GM12878 (cell line): ENCODE measurements around the gene COL15A1. TPM values are rescaled to one million over a fixed set of nuclear protein-coding genes. Genes with fewer than 3 reads are reported as not detected.

ENCODE experiments used
- ATAC-seq: fragments of 200-7000 bp; cut with Tn5 transposase; 3 replicates; pipeline ENCODE4 v1.9.1; 2020; ENCODE audit warnings: mild to moderate bottlenecking, moderate library complexity
- BruUV-seq: library from RNA; stranded (reverse); fragments of 400-500 nt; replicated peaks from 2 replicates; lab custom pipeline; 2021; lab: Mats Ljungman, UMichigan
- CTCF ChIA-PET: fragments of 300-600 bp; sonication (Branson Sonifier 250); formaldehyde crosslinking; extraction: SDS; loops from one replicate; lab custom pipeline; 2021; ENCODE audit warnings: inconsistent platforms; lab: Yijun Ruan, JAX
- POLR2A ChIA-PET: fragments of 350-600 bp; formaldehyde crosslinking; extraction: SDS; loops from one replicate; lab custom pipeline; 2021; ENCODE audit warnings: inconsistent platforms; lab: Charles Lee
- RAD21 ChIA-PET: fragments of 300-600 bp; sonication (Branson Sonifier 250); formaldehyde crosslinking; loops from one replicate; lab custom pipeline; 2023; ENCODE audit warnings: antibody characterized with exemption; ENCODE audit not compliant: unreplicated experiment; lab: Charles Lee
- SMC1A ChIA-PET: fragments of 300-600 bp; sonication (Branson Sonifier 250); formaldehyde crosslinking; loops from one replicate; lab custom pipeline; 2023; ENCODE audit not compliant: unreplicated experiment, uncharacterized antibody; lab: Charles Lee
- DNase-seq: peaks from one replicate; pipeline ENCODE4 v3.0.0-alpha.2; 2011; ENCODE audit warnings: low read depth, low spot score
- FAIRE-seq: peaks from 3 replicates; lab custom pipeline; 2011; peaks lifted over from hg19 to GRCh38; lab: Jason Lieb, UNC
- H2AFZ ChIP-seq: 2 replicates; pipeline ENCODE4 v1.6.0; 2011; ENCODE audit warnings: low read depth, low read length, control low read depth; ENCODE audit not compliant: control insufficient read depth
- H3K27ac ChIP-seq: 2 replicates; pipeline ENCODE4 v1.5.1; 2011; ENCODE audit warnings: control low read depth; ENCODE audit not compliant: control insufficient read depth, insufficient read depth
- H3K27me3 ChIP-seq, 2 experiments: replicated peaks in 1 of 2; 2 replicates each; pipeline versions ENCODE4 v1.6.0 to v1.6.1; 2011; ENCODE audit warnings: low read length in 1 of 2; ENCODE audit not compliant: control insufficient read depth in 2 of 2, insufficient read depth in 2 of 2
- H3K36me3 ChIP-seq, 2 experiments: 2 replicates each; pipeline ENCODE4 v1.5.1; 2011; ENCODE audit warnings: low read length in 1 of 2; ENCODE audit not compliant: control insufficient read depth in 2 of 2, insufficient read depth in 2 of 2
- H3K4me1 ChIP-seq: 2 replicates; pipeline ENCODE4 v1.6.1; 2011; ENCODE audit warnings: mild to moderate bottlenecking, low read length, moderate library complexity, mixed read lengths; ENCODE audit not compliant: control insufficient read depth, insufficient read depth
- H3K4me2 ChIP-seq: 2 replicates; pipeline ENCODE4 v1.6.0; 2011; ENCODE audit warnings: control low read depth; ENCODE audit not compliant: control insufficient read depth, insufficient read depth
- H3K4me3 ChIP-seq: fragments of 200-600 bp; sonication (generic); 2 replicates; pipeline ENCODE4 v1.5.1; 2016
- H3K79me2 ChIP-seq: 2 replicates; pipeline ENCODE4 v1.6.0; 2011; ENCODE audit warnings: low read length; ENCODE audit not compliant: control insufficient read depth, insufficient read depth
- H3K9ac ChIP-seq: 2 replicates; pipeline ENCODE4 v1.8.0; 2011; ENCODE audit warnings: low read length, control low read depth, mixed read lengths; ENCODE audit not compliant: control insufficient read depth, insufficient read depth
- H3K9me3 ChIP-seq: replicated peaks from 3 replicates; pipeline ENCODE4 v1.5.1; 2011; ENCODE audit warnings: mild to moderate bottlenecking, low read length; ENCODE audit not compliant: control insufficient read depth, insufficient read depth
- H4K20me1 ChIP-seq: 2 replicates; pipeline ENCODE4 v1.6.0; 2011; ENCODE audit not compliant: control insufficient read depth, insufficient read depth
- CBFB ChIP-seq: IDR thresholded peaks from 2 replicates; pipeline ENCODE4 v1.6.1; 2016; ENCODE audit warnings: antibody characterized with exemption, low read depth
- CREB1 ChIP-seq: IDR thresholded peaks from 2 replicates; pipeline ENCODE4 v1.6.1; 2012; ENCODE audit warnings: low read depth, mild to moderate bottlenecking, inconsistent platforms
- LARP7 ChIP-seq: fragments of 450-650 bp; IDR thresholded peaks from 2 replicates; pipeline ENCODE4 v1.6.1; 2017; ENCODE audit warnings: mild to moderate bottlenecking
- PBX3 ChIP-seq: IDR thresholded peaks from 2 replicates; pipeline ENCODE4 v1.6.1; 2011; ENCODE audit warnings: mild to moderate bottlenecking, low read depth, low read length, moderate library complexity; ENCODE audit not compliant: insufficient replicate concordance
- SP1 ChIP-seq: IDR thresholded peaks from one replicate; pipeline ENCODE4 v1.6.1; 2011; ENCODE audit warnings: low read depth, low read length
- TCF3 ChIP-seq: IDR thresholded peaks from 2 replicates; pipeline ENCODE4 v1.6.1; 2012; ENCODE audit warnings: low read depth, mild to moderate bottlenecking, low read length, borderline replicate concordance; ENCODE audit not compliant: insufficient read depth
- ZNF24 ChIP-seq: fragments of 450-650 bp; IDR thresholded peaks from 2 replicates; pipeline ENCODE4 v1.6.1; 2017; ENCODE audit warnings: antibody characterized with exemption, mild to moderate bottlenecking
- WGBS: methylation state at CpG from one replicate; pipeline ENCODE4 v1.1.6; 2016; ENCODE audit warnings: low lambda C conversion rate; ENCODE audit not compliant: insufficient replicate concordance, insufficient coverage; ENCODE audit errors: missing lambda C conversion rate; 5-methylcytosine and 5-hydroxymethylcytosine counted together
- in situ Hi-C: fragments of 300-500 bp; cut with MboI; formaldehyde crosslinking; loops from 9 replicates; pipeline ENCODE4 v1.14.3; 2018; ENCODE audit warnings: mixed read lengths
- intact Hi-C: fragments of 100-400 bp; cut with micrococcal nuclease; formaldehyde crosslinking; loops from one replicate; pipeline ENCODE4 v1.14.2; 2022; ENCODE audit not compliant: unreplicated experiment
- polyA plus RNA-seq, 11 experiments: library from polyadenylated mRNA; depleted of rRNA in 4 of 11; unstranded in 6 of 11; stranded (reverse) in 5 of 11; fragments of >200 nt; fragmentation: Nextera tagmentation in 4 of 11; fragmentation: Illumina TruSeq in 1 of 11; extraction: Ambion mirVana in 4 of 11; extraction: Trizol in 1 of 11; gene quantifications; 1 replicate in 1 of 11; 2 replicates in 10 of 11; pipeline versions ENCODE4 v1.2.1 to v1.2.3, GENCODE V29; 2011 to 2016; ENCODE audit warnings: inconsistent platforms in 2 of 11, missing spikeins in 2 of 11, low read depth in 1 of 11
- total RNA-seq, 4 experiments: library from RNA; depleted of rRNA in 3 of 4; stranded (reverse); fragments of >200 nt in 3 of 4; fragmentation: Illumina TruSeq in 1 of 4; extraction: Trizol in 1 of 4; gene quantifications; 2 replicates each; pipeline versions ENCODE4 v1.2.1 to v1.2.3, GENCODE V29; 2013 to 2021

The COL15A1 gene
- total and polyA plus RNA-seq, 10 of the 15 experiments (the other 5 are each of a cell fraction or from before 2014, with no cell fraction given): 0.01 to 0.28 (median 0.06) TPM; not detected in 2

DNA sequence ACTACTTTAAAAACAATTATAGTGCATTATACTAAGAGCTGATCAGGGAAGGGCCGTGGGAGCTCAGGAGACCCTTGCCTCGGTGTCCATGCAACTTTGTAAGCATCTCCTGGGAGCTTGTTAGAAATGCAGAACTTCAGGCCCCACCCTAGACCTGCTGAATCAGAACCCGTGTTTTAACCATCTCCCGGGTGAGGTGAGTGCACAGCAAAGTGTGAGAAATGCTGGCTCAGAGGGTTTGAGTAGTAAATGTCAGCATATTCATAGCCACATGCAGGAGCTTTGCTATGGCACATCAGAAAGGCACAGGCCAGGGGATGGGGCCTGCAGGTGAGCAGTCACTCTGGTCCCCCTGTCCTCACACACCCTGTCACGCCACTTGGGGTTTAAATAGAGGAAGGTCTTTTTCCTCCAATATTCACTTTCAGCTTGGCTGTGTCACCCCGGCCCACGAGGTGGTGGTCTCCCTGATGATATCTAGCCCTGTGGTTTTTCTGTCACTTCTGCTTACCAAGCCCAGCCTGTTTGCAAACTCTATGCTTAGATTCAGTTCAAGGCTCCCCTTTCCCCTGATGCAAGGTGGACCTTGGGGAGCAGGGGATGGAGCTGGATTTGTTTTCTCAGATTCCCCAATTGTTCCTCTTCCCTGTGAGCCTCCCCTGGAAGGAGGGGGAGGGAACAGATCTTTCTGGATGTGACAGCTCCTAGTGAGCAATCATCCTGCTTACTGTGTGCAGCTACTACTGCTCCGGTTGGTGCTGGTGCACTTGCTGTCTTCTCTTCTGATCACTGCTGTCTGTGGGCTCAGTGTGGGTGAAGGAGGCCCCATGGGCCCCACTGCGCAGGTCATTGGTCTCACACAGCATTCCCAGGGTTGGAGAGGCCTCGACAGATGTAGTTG lies 109.4 kb downstream of the COL15A1 start:
- H4K20me1 ChIP-seq: no peaks in the 10 kb centered on the region
- ChIA-PET RAD21 (interaction anchor here (0.8 kb wide), 1 partner anchor 19 kb away, joined by 3 read pairs; no protein-coding TSS in a partner anchor), POLR2A (no interaction called here)
- no peak for ATAC-seq
- FAIRE-seq: no peak
- H3K4me3 ChIP-seq: no peak overlapping the region
- intact Hi-C loops: no loop called here
- H3K27ac ChIP-seq: no peak overlapping the region
- no peaks in the 10 kb centered on the region for H3K27me3 ChIP-seq
- no peaks in the 10 kb centered on the region; the same call in 2 of the 3 replicates for H3K9me3 ChIP-seq
- TF ChIP-seq CBFB: no peak
- TF ChIP-seq SP1: no peak
- TF ChIP-seq LARP7: no peak
- TF ChIP-seq PBX3: no peak
- no peak for TF ChIP-seq ZNF24
- TF ChIP-seq TCF3: no peak
- TF ChIP-seq CREB1: no peak
- TF ChIP-seq, all 136 proteins: peak for 0
- no peak overlapping the region for H2AFZ ChIP-seq
- CTCF ChIA-PET: interaction anchor here (1.6 to 1.7 kb wide), 2 partner anchors 89 to 137 kb away, joined by 3 to 4 read pairs; no protein-coding TSS in a partner anchor
- no peaks in the 10 kb centered on the region for H3K36me3 ChIP-seq
- no peak overlapping the region for H3K4me2 ChIP-seq
- 49% methylated on average over 10 of the region's 10 CpGs for WGBS
- in situ Hi-C loops: no loop called here
- no peaks in the 10 kb centered on the region for H3K79me2 ChIP-seq
- no peak overlapping the region for H3K9ac ChIP-seq
- H3K4me1 ChIP-seq: peaks cover 9% of the 10 kb centered on the region
- no peak for DNase-seq
- SMC1A ChIA-PET: interaction anchor here (0.7 to 1.8 kb wide), 3 partner anchors 50 to 87 kb away, joined by 3 read pairs; no protein-coding TSS in a partner anchor
- no TSS peak for BruUV-seq
